Keratinocyte (primary cell): ENCODE data around the gene BOLL.

Experiments
- CTCF ChIP-seq, 3 experiments: IDR thresholded peaks in 1 of 3; conservative IDR thresholded peaks in 1 of 3; optimal IDR thresholded peaks in 1 of 3; 2 replicates in 2 of 3; 3 replicates in 1 of 3; pipeline versions ENCODE3 to v1.5.1; 2011; ENCODE audit warnings: low read length in 3 of 3, mild to moderate bottlenecking in 3 of 3, moderate library complexity in 2 of 3, control low read depth in 1 of 3, inconsistent platforms in 1 of 3; ENCODE audit not compliant: insufficient read depth in 2 of 3; ENCODE audit errors: extremely low read depth in 1 of 3
- EZH2 ChIP-seq: IDR thresholded peaks from one replicate; pipeline ENCODE4 v1.6.1; 2012; ENCODE audit warnings: inconsistent platforms, mild to moderate bottlenecking, low read length, moderate library complexity

GRCh38 chr2:197711578-197711977 is 73.5 kb downstream of the BOLL start:
- TF ChIP-seq CTCF (optimal IDR thresholded peaks at IDR 0.05 in 1 of 3, IDR thresholded peaks at IDR 0.05 in 1 of 3, conservative IDR thresholded peaks at IDR 0.05 in 1 of 3; ENCODE audit: extremely low read depth in 1 of 3, insufficient read depth in 2 of 3, low read length in 3 of 3) (no peak), EZH2 (no peak)
